Measurements from ENCODE around the gene KIFC1. TPM values are rescaled to one million over a fixed set of nuclear protein-coding genes. Genes with fewer than 3 reads are reported as not detected.
A peak's percentile ranks its signal among the peaks of the same experiment; 100 is the strongest.

KIFC1 gene
- total RNA-seq, 1 donor from 2014 or later, result 27.5 TPM

DNA sequence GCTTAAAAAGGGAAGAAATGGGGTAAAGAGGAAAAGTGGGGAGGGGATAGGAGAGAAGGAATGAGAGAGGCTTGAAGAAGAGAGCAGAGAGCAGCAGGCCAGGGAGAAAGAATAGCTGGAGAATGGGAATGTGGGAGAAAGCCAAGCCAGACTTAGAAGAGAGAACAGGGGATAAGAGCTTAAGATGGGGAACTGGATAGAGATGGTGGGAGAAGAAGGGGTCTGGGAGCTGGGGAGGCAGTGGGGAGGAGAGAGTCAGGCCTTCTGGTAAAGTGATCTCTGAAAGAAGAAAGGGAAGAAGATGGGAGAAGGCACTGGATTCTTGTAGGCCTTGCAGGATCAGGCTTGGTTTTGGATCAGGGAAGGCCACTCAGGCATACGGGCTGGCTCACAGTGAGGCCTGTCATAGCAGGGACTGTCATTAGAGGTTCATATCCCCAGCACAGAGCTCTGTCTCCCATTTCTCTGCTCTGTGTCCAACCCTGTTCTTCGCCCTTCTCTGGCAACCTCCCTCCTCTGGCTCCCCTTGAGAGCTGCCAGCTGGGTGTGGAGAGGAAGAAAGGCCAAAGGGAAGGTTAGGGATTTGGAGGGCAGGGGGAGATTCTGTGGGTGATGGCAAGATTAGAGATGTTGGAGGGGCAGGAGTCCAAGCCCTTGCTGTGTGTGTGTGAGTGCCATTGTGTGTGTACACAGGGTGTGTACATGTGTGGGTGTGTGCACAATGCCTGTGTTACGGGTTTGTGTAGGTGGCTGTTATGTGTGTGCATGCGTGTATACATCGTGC lies 37.5 kb downstream of the KIFC1 start:
- intact Hi-C loops (cut with DNase I), result no loop called here
- H3K4me1 ChIP-seq, result peaks cover 75% of the 10 kb centered on the region

DNA sequence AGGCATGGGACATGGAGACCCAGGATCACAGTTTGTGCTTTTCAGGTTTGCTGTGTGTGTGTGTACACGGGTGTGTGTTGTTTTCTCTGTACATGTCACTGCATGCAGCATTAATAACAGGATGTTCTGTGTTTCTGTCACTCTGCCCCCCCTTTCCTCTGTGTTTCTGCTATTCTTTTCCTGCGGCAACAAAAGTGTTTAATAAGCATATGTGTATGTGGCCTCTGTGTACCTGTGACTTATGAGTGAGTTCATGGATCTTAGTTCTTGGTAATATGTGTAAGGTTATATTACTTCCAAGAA lies 38.1 kb downstream of the KIFC1 start:
- peaks cover 70% of the 10 kb centered on the region for H3K4me1 ChIP-seq
- no peak overlapping the region for H3K4me3 ChIP-seq
- H3K27me3 ChIP-seq, result no peaks in the 10 kb centered on the region
- no peaks in the 10 kb centered on the region for H3K36me3 ChIP-seq
- no peaks in the 10 kb centered on the region for H3K9me3 ChIP-seq
- peak overlapping the region; percentile 96 for H3K27ac ChIP-seq
- TF ChIP-seq POLR2A (IDR thresholded peaks at IDR 0.05) (no peak), POLR2AphosphoS5 (IDR thresholded peaks at IDR 0.05; ENCODE audit: insufficient read depth in 1 of 2, low read depth in 1 of 2) (peak in 1 of 2 donors; percentile 20)
- DNase-seq (ENCODE audit: extremely low spot score in 2 of 2), result no peak
- intact Hi-C loops (cut with DNase I), result no loop called here

More for the DNA sequence above, 37.5 kb downstream of the KIFC1 start:
- H3K27me3 ChIP-seq, result no peaks in the 10 kb centered on the region
- TF ChIP-seq POLR2AphosphoS5 (IDR thresholded peaks at IDR 0.05; ENCODE audit: insufficient read depth in 1 of 2, low read depth in 1 of 2), result no peak
- TF ChIP-seq, protein P1, sequence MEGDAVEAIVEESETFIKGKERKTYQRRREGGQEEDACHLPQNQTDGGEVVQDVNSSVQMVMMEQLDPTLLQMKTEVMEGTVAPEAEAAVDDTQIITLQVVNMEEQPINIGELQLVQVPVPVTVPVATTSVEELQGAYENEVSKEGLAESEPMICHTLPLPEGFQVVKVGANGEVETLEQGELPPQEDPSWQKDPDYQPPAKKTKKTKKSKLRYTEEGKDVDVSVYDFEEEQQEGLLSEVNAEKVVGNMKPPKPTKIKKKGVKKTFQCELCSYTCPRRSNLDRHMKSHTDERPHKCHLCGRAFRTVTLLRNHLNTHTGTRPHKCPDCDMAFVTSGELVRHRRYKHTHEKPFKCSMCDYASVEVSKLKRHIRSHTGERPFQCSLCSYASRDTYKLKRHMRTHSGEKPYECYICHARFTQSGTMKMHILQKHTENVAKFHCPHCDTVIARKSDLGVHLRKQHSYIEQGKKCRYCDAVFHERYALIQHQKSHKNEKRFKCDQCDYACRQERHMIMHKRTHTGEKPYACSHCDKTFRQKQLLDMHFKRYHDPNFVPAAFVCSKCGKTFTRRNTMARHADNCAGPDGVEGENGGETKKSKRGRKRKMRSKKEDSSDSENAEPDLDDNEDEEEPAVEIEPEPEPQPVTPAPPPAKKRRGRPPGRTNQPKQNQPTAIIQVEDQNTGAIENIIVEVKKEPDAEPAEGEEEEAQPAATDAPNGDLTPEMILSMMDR (IDR thresholded peaks at IDR 0.05), result no peak
- TF ChIP-seq POLR2A (IDR thresholded peaks at IDR 0.05), result no peak
- no peak for DNase-seq (ENCODE audit: extremely low spot score in 2 of 2)
- no peaks in the 10 kb centered on the region for H3K9me3 ChIP-seq
- peak overlapping the region; percentile 96 for H3K27ac ChIP-seq
- no peaks in the 10 kb centered on the region for H3K36me3 ChIP-seq
- peak overlapping the region; percentile 63 to 73 for H3K4me3 ChIP-seq

GRCh38 chr6:33430334-33430733 lies 38.7 kb downstream of the KIFC1 start:
- Histone ChIP-seq H3K36me3 (no peaks in the 10 kb centered on the region), H3K27me3 (no peaks in the 10 kb centered on the region), H3K4me3 (no peak overlapping the region), H3K4me1 (peaks cover 64% of the 10 kb centered on the region), H3K9me3 (no peaks in the 10 kb centered on the region), H3K27ac (peak overlapping the region; percentile 96)
- intact Hi-C loops (cut with DNase I), result no loop called here
- no peak for DNase-seq (ENCODE audit: extremely low spot score in 2 of 2)
- TF ChIP-seq, protein P1 (IDR thresholded peaks at IDR 0.05), result no peak

DNA sequence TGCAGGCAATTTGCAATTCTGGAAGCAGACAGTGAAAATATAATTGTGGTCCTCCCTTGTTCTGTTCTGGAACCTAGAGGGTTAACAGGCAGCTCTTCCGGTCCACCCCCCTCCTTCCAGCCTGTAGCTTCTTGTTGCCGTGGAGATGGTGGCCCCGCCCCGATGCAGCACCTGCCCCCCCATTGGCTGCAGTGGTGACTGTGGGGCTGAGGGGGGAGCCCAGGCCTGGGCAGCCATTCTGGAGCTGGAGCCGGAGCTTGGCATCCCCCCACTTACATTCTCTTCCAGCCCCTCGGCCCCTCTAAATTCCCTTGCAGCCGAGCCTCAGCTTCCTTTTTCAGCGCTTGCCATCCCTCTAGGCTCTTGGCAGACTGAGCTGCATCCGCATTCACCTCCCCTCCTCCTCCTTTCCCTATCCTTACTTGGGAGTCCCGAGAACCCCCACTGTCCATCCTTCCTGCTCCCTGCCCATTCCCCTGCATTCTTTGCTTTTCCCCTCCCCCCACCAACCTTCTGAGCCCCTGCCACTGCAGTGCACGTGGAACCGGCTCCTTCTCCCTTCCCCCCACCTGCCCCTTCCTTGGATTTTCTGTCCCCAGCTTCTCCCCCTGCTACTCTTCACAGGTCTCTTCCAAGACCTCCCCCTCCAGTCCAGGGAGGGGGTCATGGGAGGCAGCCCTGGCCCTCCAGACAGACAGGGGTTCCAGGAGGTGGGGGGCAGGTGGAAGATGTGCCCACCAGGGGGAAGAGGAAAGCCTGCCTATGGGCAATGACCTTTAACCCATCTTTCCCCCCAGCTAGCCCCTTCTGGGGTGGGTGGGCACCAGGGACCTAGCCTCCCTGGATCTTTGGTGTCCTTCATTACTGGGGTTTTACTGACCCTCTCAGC lies 39.6 kb downstream of the KIFC1 start:
- TF ChIP-seq, protein P1 (IDR thresholded peaks at IDR 0.05), result no peak
- TF ChIP-seq POLR2AphosphoS5 (IDR thresholded peaks at IDR 0.05; ENCODE audit: insufficient read depth in 1 of 2, low read depth in 1 of 2) (no peak), POLR2A (IDR thresholded peaks at IDR 0.05) (no peak)
- H3K4me3 ChIP-seq, result peak overlapping the region; percentile 0 to 3

GRCh38 chr6:33431880-33432541 lies 40.4 kb downstream of the KIFC1 start:
- H3K27me3 ChIP-seq, result no peaks in the 10 kb centered on the region
- peaks cover 58% of the 10 kb centered on the region for H3K4me1 ChIP-seq
- TF ChIP-seq, protein P1 (IDR thresholded peaks at IDR 0.05), result no peak
- TF ChIP-seq POLR2AphosphoS5 (IDR thresholded peaks at IDR 0.05; ENCODE audit: insufficient read depth in 1 of 2, low read depth in 1 of 2) (no peak), POLR2A (IDR thresholded peaks at IDR 0.05) (no peak)
- H3K27ac ChIP-seq, result peak overlapping the region; percentile 37
- no peak for DNase-seq (ENCODE audit: extremely low spot score in 2 of 2)
- intact Hi-C loops (cut with DNase I), result no loop called here
- peak overlapping the region in 1 of 2 donors; percentile 0 for H3K4me3 ChIP-seq
- peaks cover 0 to 16% of the 10 kb centered on the region in 2 donors for H3K36me3 ChIP-seq
- H3K9me3 ChIP-seq, result no peaks in the 10 kb centered on the region

More for the DNA sequence above, 39.6 kb downstream of the KIFC1 start:
- intact Hi-C loops (cut with DNase I), result no loop called here
- Histone ChIP-seq H3K4me1 (peaks cover 64% of the 10 kb centered on the region), H3K9me3 (no peaks in the 10 kb centered on the region), H3K27me3 (no peaks in the 10 kb centered on the region), H3K36me3 (peaks cover 0 to 8% of the 10 kb centered on the region in 2 donors), H3K27ac (peak overlapping the region; percentile 37)
- DNase-seq (ENCODE audit: extremely low spot score in 2 of 2), result no peak
